ENCODE data around the gene GNL1.
"Not testable (repeated sequence)": the region's sequence is repeated elsewhere in the genome, so short reads cannot be mapped to it uniquely, and the experiment has no call there.

The GNL1 gene

DNA sequence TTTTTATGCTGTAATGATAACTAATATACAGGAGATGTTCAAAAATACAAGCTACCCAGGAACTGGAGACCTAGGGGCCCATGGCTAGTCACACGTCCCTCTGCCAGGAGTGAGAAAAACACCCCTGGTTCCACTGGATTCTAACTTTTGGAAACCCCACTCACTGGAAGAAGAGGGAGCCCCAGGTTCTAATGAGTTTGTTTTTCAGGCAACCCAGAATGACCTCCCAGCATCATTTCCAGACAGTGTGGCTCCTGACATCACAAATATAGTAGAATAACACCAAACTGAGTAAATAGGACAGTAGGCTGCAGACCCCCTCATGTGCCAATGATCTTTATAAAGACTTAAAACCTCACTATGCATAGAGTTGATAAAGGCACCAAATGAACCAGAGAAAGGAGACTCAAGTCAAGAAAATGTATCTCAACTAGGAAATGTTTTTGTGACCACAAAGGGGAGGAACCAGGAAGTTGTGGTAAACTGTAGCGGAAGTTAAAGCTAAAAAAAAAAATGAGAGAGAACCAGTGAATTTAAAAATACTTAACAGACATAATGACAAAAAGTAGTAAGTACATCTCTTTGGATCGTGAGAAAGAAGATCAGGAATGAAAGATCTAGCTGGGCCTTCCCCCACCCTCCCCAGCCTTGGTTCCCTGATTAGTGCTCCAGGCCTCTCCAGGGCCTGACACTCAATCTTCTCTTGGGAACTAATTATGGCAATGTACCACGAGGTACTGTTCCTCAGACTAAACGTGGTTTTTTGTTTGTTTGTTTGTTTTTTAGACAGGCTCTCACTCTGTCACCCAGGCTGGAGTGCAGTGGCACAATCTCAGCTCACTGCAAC lies 47.2 kb downstream of the GNL1 start:
- Histone ChIP-seq H3K9ac (ENCODE audit: low read depth, low read length) (no peak overlapping the region), H3K4me1 (ENCODE audit: insufficient read depth, low read length) (peaks cover 7% of the 10 kb centered on the region), H3K9me3 (ENCODE audit: control insufficient read depth, insufficient read depth, low read length) (no peaks in the 10 kb centered on the region), H3K36me3 (ENCODE audit: insufficient read depth, low read length) (no peaks in the 10 kb centered on the region)

- Histone ChIP-seq H3K36me3 (ENCODE audit: insufficient read depth, low read length) (no peaks in the 10 kb centered on the region), H3K9ac (ENCODE audit: low read depth, low read length) (no peak overlapping the region), H3K4me1 (ENCODE audit: insufficient read depth, low read length) (peaks cover 7% of the 10 kb centered on the region), H3K9me3 (ENCODE audit: control insufficient read depth, insufficient read depth, low read length) (no peaks in the 10 kb centered on the region)
Observed at GRCh38 chr6:30507849-30508827, 48.2 kb downstream of the GNL1 start.

- H3K9me3 ChIP-seq (ENCODE audit: control insufficient read depth, insufficient read depth, low read length), result no peaks in the 10 kb centered on the region; the same call in 1 of the 2 replicates
- no peaks in the 10 kb centered on the region for H3K36me3 ChIP-seq (ENCODE audit: insufficient read depth, low read length)
- peaks cover 4% of the 10 kb centered on the region; the same call in 1 of the 2 replicates for H3K4me1 ChIP-seq (ENCODE audit: insufficient read depth, low read length)
- no peak overlapping the region for H3K9ac ChIP-seq (ENCODE audit: low read depth, low read length)
Observed at GRCh38 chr6:30500421-30501355, 55.6 kb downstream of the GNL1 start.

DNA sequence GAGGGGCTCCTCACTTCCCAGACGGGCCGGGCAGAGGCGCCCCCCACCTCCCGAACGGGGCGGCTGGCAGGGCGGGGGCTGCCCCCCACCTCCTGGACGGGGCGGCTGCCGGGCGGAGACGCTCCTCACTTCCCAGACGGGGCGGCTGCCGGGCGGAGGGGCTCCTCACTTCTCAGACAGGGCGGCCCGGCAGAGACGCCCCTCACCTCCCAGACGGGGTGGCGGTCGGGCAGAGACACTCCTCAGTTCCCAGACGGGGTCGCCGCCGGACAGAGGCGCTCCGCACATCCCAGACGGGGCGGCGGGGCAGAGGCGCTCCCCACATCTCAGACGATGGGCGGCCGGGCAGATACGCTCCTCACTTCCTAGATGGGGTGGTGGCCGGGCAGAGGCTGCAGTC lies 57.6 kb downstream of the GNL1 start:
- not testable (repeated sequence) for H3K9ac ChIP-seq (ENCODE audit: low read depth, low read length); H3K9me3 ChIP-seq (ENCODE audit: control insufficient read depth, insufficient read depth, low read length); H3K4me1 ChIP-seq (ENCODE audit: insufficient read depth, low read length); H3K36me3 ChIP-seq (ENCODE audit: insufficient read depth, low read length)

GRCh38 chr6:30497714-30498113 lies 58.6 kb downstream of the GNL1 start:
- H3K9ac ChIP-seq (ENCODE audit: low read depth, low read length), result no peak overlapping the region

DNA sequence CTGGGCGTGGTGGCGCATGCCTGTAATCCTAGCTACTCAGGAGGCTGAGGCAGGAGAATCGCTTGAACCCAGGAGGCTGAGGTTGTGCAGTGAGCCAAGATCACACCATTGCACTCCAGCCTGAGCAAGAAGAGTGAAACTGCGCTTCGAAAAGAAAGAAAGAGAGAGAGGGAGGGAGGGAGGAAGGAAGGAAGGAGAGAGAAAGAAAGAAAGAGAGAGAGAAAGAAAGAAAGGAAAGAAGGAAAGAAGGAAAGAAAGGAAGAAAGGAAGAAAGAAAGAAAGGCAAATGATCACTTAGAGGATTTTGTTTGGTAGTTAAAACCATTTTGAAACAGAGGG lies 59.1 kb downstream of the GNL1 start:
- not testable (repeated sequence) for H3K4me1 ChIP-seq (ENCODE audit: insufficient read depth, low read length); H3K36me3 ChIP-seq (ENCODE audit: insufficient read depth, low read length); H3K9me3 ChIP-seq (ENCODE audit: control insufficient read depth, insufficient read depth, low read length); H3K9ac ChIP-seq (ENCODE audit: low read depth, low read length)

More at GRCh38 chr6:30497714-30498113, 58.6 kb downstream of the GNL1 start:
- Histone ChIP-seq H3K4me1 (ENCODE audit: insufficient read depth, low read length) (peaks cover 4% of the 10 kb centered on the region; the same call in 1 of the 2 replicates), H3K36me3 (ENCODE audit: insufficient read depth, low read length) (no peaks in the 10 kb centered on the region), H3K9me3 (ENCODE audit: control insufficient read depth, insufficient read depth, low read length) (no peaks in the 10 kb centered on the region; the same call in 1 of the 2 replicates)

GRCh38 chr6:30495993-30496392 lies 60.3 kb downstream of the GNL1 start:
- no peaks in the 10 kb centered on the region for H3K36me3 ChIP-seq (ENCODE audit: insufficient read depth, low read length)
- no peak overlapping the region for H3K9ac ChIP-seq (ENCODE audit: low read depth, low read length)
- peaks cover 4% of the 10 kb centered on the region; the same call in 1 of the 2 replicates for H3K4me1 ChIP-seq (ENCODE audit: insufficient read depth, low read length)
- no peaks in the 10 kb centered on the region; the same call in 1 of the 2 replicates for H3K9me3 ChIP-seq (ENCODE audit: control insufficient read depth, insufficient read depth, low read length)

DNA sequence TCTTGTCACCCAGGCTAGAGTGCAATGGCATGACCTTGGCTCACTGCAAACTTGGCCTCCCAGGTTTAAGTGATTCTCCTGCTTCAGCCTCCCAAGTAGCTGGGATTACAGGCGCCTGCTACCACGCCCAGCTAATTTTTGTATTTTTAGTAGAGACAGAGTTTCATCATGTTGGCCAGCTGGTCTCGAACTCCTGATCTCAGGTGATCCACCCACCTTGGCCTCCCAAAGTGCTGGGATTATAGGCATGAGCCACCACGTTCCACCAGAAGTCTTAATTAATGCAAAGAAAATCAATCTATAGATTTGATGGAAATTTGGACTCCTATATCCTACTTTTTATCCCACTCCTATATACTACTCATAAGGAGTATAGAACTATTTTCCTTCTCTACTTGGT lies 61.2 kb downstream of the GNL1 start:
- not testable (repeated sequence) for H3K36me3 ChIP-seq (ENCODE audit: insufficient read depth, low read length); H3K9ac ChIP-seq (ENCODE audit: low read depth, low read length); H3K9me3 ChIP-seq (ENCODE audit: control insufficient read depth, insufficient read depth, low read length); H3K4me1 ChIP-seq (ENCODE audit: insufficient read depth, low read length)

GRCh38 chr6:30494291-30494861 lies 61.9 kb downstream of the GNL1 start:
- Histone ChIP-seq H3K9me3 (ENCODE audit: control insufficient read depth, insufficient read depth, low read length) (no peaks in the 10 kb centered on the region), H3K4me1 (ENCODE audit: insufficient read depth, low read length) (peaks cover 6% of the 10 kb centered on the region; the same call in 1 of the 2 replicates), H3K36me3 (ENCODE audit: insufficient read depth, low read length) (peaks cover 5% of the 10 kb centered on the region; the same call in 1 of the 2 replicates), H3K9ac (ENCODE audit: low read depth, low read length) (no peak overlapping the region)

DNA sequence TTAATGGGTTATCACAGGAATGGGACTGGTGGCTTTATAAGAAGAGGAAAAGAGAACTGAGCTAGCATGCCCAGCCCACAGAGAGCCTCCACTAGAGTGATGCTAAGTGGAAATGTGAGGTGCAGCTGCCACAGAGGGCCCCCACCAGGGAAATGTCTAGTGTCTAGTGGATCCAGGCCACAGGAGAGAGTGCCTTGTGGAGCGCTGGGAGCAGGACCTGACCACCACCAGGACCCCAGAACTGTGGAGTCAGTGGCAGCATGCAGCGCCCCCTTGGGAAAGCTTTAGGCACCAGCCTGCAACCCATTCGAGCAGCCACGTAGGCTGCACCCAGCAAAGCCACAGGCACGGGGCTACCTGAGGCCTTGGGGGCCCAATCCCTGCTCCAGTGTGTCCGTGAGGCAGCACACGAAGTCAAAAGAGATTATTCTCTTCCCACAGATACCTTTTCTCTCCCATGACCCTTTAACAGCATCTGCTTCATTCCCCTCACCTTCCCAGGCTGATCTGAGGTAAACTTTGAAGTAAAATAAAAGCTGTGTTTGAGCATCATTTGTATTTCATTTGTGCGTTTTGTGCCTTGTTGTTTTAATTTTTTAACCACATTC lies 62.5 kb downstream of the GNL1 start:
- no peak overlapping the region for H3K9ac ChIP-seq (ENCODE audit: low read depth, low read length)
- peaks cover 6% of the 10 kb centered on the region; the same call in 1 of the 2 replicates for H3K4me1 ChIP-seq (ENCODE audit: insufficient read depth, low read length)
- peaks cover 5% of the 10 kb centered on the region; the same call in 1 of the 2 replicates for H3K36me3 ChIP-seq (ENCODE audit: insufficient read depth, low read length)
- no peaks in the 10 kb centered on the region for H3K9me3 ChIP-seq (ENCODE audit: control insufficient read depth, insufficient read depth, low read length)

DNA sequence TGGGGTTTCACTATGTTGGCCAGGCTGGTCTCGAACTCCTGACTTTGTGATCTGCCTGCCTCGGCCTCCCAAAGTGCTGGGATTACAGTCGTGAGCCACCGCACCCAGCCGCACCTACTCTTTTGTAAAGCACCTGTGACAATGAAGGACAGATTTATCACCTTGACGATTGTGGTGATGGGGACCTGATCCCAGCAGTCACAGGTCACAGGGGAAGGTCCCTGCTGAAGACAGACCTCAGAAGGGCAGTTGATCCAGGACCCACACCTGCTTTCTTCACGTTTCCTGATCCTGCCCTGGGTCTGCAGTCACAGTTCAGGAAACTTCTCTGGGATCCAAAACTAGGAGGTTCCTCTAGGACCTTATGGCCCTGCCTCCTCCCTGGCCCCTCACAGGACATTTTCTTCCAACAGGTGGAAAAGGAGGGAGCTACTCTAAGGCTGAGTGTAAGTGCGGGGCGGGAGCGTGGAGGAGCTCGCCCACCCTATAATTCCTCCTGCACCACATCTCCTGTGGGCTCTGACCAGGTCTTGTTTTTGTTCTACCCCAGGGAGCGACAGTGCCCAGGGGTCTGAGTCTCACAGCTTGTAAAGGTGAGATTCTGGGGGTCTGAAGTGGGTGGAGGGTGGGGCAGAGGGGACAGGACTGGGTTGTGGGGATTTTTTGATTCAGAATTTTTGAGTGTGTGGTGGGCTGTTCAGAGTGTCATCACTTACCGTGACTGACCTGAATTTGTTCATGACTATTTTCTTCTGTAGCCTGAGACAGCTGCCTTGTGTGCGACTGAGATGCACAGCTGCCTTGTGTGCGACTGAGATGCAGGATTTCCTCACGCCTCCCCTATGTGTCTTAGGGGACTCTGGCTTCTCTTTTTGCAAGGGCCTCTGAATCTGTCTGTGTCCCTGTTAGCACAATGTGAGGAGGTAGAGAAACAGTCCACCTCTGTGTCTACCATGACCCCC lies 64.0 kb downstream of the GNL1 start:
- H3K9ac ChIP-seq (ENCODE audit: low read depth, low read length), result no peak overlapping the region
- H3K36me3 ChIP-seq (ENCODE audit: insufficient read depth, low read length), result peaks cover 5% of the 10 kb centered on the region; the same call in 1 of the 2 replicates
- H3K9me3 ChIP-seq (ENCODE audit: control insufficient read depth, insufficient read depth, low read length), result no peaks in the 10 kb centered on the region
- peaks cover 6% of the 10 kb centered on the region; the same call in 1 of the 2 replicates for H3K4me1 ChIP-seq (ENCODE audit: insufficient read depth, low read length)

Data from ES-I3 (cell line).